ENCODE results near the gene NEK10. TPM values are rescaled to one million over a fixed set of nuclear protein-coding genes. Genes with fewer than 3 reads are reported as not detected.

The NEK10 gene
- total RNA-seq, 1 donor from 2014 or later, result 4.2 TPM

DNA sequence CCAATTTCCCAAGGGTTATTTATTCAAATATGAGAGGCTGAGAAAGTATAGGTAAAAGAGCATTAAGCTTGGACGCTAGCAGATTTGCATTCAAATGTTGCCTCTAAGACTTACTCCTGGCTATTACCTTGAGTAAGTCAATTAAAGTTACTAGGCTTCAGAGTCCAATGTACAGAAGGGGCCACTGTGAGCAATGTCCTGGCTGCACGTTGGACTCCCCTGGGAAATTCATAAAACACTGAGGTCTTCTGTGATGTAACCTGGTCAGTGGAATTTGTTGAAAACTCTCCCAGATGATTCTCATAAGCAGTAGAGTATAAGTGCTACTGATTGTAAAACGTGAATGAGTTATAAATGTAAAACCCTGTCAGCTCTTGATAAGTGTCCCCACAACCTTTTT, 295.3 kb downstream of the NEK10 start:
- peaks cover 5% of the 10 kb centered on the region for H3K9me3 Mint-ChIP-seq
- H3K27me3 Mint-ChIP-seq, result peaks cover 3% of the 10 kb centered on the region
- no peak overlapping the region for H3K27ac Mint-ChIP-seq
- H3K36me3 Mint-ChIP-seq, result no peaks in the 10 kb centered on the region
- no peak overlapping the region for H3K4me3 Mint-ChIP-seq
- TF ChIP-seq, protein P1, sequence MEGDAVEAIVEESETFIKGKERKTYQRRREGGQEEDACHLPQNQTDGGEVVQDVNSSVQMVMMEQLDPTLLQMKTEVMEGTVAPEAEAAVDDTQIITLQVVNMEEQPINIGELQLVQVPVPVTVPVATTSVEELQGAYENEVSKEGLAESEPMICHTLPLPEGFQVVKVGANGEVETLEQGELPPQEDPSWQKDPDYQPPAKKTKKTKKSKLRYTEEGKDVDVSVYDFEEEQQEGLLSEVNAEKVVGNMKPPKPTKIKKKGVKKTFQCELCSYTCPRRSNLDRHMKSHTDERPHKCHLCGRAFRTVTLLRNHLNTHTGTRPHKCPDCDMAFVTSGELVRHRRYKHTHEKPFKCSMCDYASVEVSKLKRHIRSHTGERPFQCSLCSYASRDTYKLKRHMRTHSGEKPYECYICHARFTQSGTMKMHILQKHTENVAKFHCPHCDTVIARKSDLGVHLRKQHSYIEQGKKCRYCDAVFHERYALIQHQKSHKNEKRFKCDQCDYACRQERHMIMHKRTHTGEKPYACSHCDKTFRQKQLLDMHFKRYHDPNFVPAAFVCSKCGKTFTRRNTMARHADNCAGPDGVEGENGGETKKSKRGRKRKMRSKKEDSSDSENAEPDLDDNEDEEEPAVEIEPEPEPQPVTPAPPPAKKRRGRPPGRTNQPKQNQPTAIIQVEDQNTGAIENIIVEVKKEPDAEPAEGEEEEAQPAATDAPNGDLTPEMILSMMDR (conservative IDR thresholded peaks at IDR 0.05), result no peak
- DNase-seq (ENCODE audit: extremely low spot score, unreplicated experiment), result no peak
- H3K4me1 Mint-ChIP-seq (ENCODE audit: unreplicated experiment), result peaks cover 20% of the 10 kb centered on the region

DNA sequence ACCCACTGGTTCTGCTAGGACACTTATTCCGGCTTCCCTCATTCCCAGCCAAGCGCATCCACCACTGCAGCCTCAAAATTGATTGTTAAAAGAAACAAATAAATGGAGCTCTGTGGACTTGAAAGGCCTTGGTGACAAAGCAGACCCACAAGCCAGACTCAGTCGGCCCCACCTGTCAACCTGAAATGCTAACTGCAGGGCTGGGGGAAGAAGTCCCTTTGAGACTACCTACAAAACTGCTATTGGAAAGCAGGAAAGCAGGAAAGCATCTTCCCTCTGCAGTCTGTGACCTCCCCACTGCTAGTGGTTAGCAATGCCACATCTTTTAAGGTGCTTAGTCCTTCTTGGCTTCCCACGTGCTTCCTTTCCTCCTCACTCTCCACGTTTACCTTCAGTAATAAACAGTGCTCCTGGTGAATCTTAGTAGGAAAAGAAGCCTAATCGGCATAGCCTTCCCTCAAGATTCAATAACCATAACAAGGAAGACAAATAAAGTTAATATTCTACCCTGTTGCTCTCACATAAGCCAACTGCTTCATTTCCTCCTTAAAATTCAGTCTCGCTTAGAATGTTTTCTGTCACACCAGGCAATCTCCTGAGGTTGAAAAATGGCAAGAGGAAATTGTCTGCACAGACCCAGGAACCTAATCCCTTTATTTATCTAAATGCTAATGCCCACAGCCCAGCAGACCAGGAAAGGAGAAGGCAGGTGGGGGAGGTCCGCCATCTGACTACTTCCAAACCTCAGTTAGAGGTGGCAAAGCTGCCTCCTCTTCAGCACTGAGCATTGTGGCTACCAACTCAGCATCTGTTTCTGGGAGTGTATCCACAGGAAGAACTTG, 296.2 kb downstream of the NEK10 start:
- H3K36me3 Mint-ChIP-seq, result no peaks in the 10 kb centered on the region
- no peak overlapping the region for H3K27ac Mint-ChIP-seq
- no peaks in the 10 kb centered on the region for H3K9me3 Mint-ChIP-seq
- TF ChIP-seq, protein P1 (conservative IDR thresholded peaks at IDR 0.05), result no peak
- no peak for DNase-seq (ENCODE audit: extremely low spot score, unreplicated experiment)
- H3K4me3 Mint-ChIP-seq, result peak overlapping the region; percentile 19
- H3K4me1 Mint-ChIP-seq (ENCODE audit: unreplicated experiment), result peaks cover 16% of the 10 kb centered on the region
- no peaks in the 10 kb centered on the region for H3K27me3 Mint-ChIP-seq

- no peaks in the 10 kb centered on the region for H3K36me3 Mint-ChIP-seq
- no peak for DNase-seq (ENCODE audit: extremely low spot score, unreplicated experiment)
- no peak overlapping the region for H3K27ac Mint-ChIP-seq
- no peak overlapping the region for H3K4me3 Mint-ChIP-seq
- H3K27me3 Mint-ChIP-seq, result peaks cover 5% of the 10 kb centered on the region
- peaks cover 6% of the 10 kb centered on the region for H3K9me3 Mint-ChIP-seq
- TF ChIP-seq, protein P1 (conservative IDR thresholded peaks at IDR 0.05), result no peak
- H3K4me1 Mint-ChIP-seq (ENCODE audit: unreplicated experiment), result no peaks in the 10 kb centered on the region
Observed at GRCh38 chr3:27060336-27060735, 308.8 kb downstream of the NEK10 start.

Other genes with a start within 250 kb of the NEK10 start
- gene SLC4A7, start 115.0 kb upstream of the NEK10 start, total RNA-seq (ENCODE audit: low replicate concordance), result 31.0 and 51.8 TPM in 2 replicates

Data from type B pancreatic cell (in vitro differentiated cells).